ENCODE measurements around the gene LRP5.

The LRP5 gene

GRCh38 chr11:68401856-68402255 lies 89.5 kb downstream of the LRP5 start:
- Histone ChIP-seq H3K9me3 (ENCODE audit: control insufficient read depth, low read length) (no peaks in the 10 kb centered on the region), H3K27ac (ENCODE audit: insufficient read depth, low read length, poor library complexity, severe bottlenecking) (no peak overlapping the region), H3K4me1 (ENCODE audit: control insufficient read depth, insufficient read depth, low read length, poor library complexity, severe bottlenecking) (no peaks in the 10 kb centered on the region), H3K4me3 (ENCODE audit: insufficient read depth, low read depth, low read length, poor library complexity, severe bottlenecking) (no peak overlapping the region), H3K36me3 (ENCODE audit: control insufficient read depth, insufficient read depth, low read length) (no peaks in the 10 kb centered on the region), H3K27me3 (replicated peaks; ENCODE audit: control insufficient read depth, insufficient read depth, low read length, poor library complexity, severe bottlenecking) (no peaks in the 10 kb centered on the region)
- DNase-seq, result no peak

- Histone ChIP-seq H3K36me3 (ENCODE audit: control insufficient read depth, insufficient read depth, low read length) (no peaks in the 10 kb centered on the region), H3K4me1 (ENCODE audit: control insufficient read depth, insufficient read depth, low read length, poor library complexity, severe bottlenecking) (no peaks in the 10 kb centered on the region), H3K9me3 (ENCODE audit: control insufficient read depth, low read length) (no peaks in the 10 kb centered on the region), H3K4me3 (ENCODE audit: insufficient read depth, low read depth, low read length, poor library complexity, severe bottlenecking) (no peak overlapping the region), H3K27ac (ENCODE audit: insufficient read depth, low read length, poor library complexity, severe bottlenecking) (no peak overlapping the region), H3K27me3 (replicated peaks; ENCODE audit: control insufficient read depth, insufficient read depth, low read length, poor library complexity, severe bottlenecking) (no peaks in the 10 kb centered on the region)
- no peak for DNase-seq
These were observed 90.1 kb downstream of the LRP5 start for GRCh38 chr11:68402355-68403031.

- Histone ChIP-seq H3K27ac (ENCODE audit: insufficient read depth, low read length, poor library complexity, severe bottlenecking) (no peak overlapping the region), H3K27me3 (replicated peaks; ENCODE audit: control insufficient read depth, insufficient read depth, low read length, poor library complexity, severe bottlenecking) (no peaks in the 10 kb centered on the region), H3K4me1 (ENCODE audit: control insufficient read depth, insufficient read depth, low read length, poor library complexity, severe bottlenecking) (no peaks in the 10 kb centered on the region), H3K36me3 (ENCODE audit: control insufficient read depth, insufficient read depth, low read length) (no peaks in the 10 kb centered on the region), H3K9me3 (ENCODE audit: control insufficient read depth, low read length) (no peaks in the 10 kb centered on the region), H3K4me3 (ENCODE audit: insufficient read depth, low read depth, low read length, poor library complexity, severe bottlenecking) (no peak overlapping the region)
- DNase-seq, result no peak
These were observed 91.0 kb downstream of the LRP5 start for GRCh38 chr11:68403424-68403823.

GRCh38 chr11:68403831-68404230 lies 91.4 kb downstream of the LRP5 start:
- H3K4me3 ChIP-seq (ENCODE audit: insufficient read depth, low read depth, low read length, poor library complexity, severe bottlenecking), result no peak overlapping the region
- H3K9me3 ChIP-seq (ENCODE audit: control insufficient read depth, low read length), result no peaks in the 10 kb centered on the region
- no peaks in the 10 kb centered on the region for H3K36me3 ChIP-seq (ENCODE audit: control insufficient read depth, insufficient read depth, low read length)
- no peak for DNase-seq
- H3K4me1 ChIP-seq (ENCODE audit: control insufficient read depth, insufficient read depth, low read length, poor library complexity, severe bottlenecking), result no peaks in the 10 kb centered on the region
- H3K27me3 ChIP-seq (replicated peaks; ENCODE audit: control insufficient read depth, insufficient read depth, low read length, poor library complexity, severe bottlenecking), result no peaks in the 10 kb centered on the region
- no peak overlapping the region for H3K27ac ChIP-seq (ENCODE audit: insufficient read depth, low read length, poor library complexity, severe bottlenecking)

- no peak overlapping the region for H3K27ac ChIP-seq (ENCODE audit: insufficient read depth, low read length, poor library complexity, severe bottlenecking)
- H3K9me3 ChIP-seq (ENCODE audit: control insufficient read depth, low read length), result no peaks in the 10 kb centered on the region
- no peaks in the 10 kb centered on the region for H3K4me1 ChIP-seq (ENCODE audit: control insufficient read depth, insufficient read depth, low read length, poor library complexity, severe bottlenecking)
- H3K4me3 ChIP-seq (ENCODE audit: insufficient read depth, low read depth, low read length, poor library complexity, severe bottlenecking), result no peak overlapping the region
- H3K27me3 ChIP-seq (replicated peaks; ENCODE audit: control insufficient read depth, insufficient read depth, low read length, poor library complexity, severe bottlenecking), result no peaks in the 10 kb centered on the region
- DNase-seq, result no peak
- H3K36me3 ChIP-seq (ENCODE audit: control insufficient read depth, insufficient read depth, low read length), result no peaks in the 10 kb centered on the region
These were observed 94.2 kb downstream of the LRP5 start for GRCh38 chr11:68406324-68407313.

- H3K4me3 ChIP-seq (ENCODE audit: insufficient read depth, low read depth, low read length, poor library complexity, severe bottlenecking), result no peak overlapping the region
- H3K9me3 ChIP-seq (ENCODE audit: control insufficient read depth, low read length), result no peaks in the 10 kb centered on the region
- H3K4me1 ChIP-seq (ENCODE audit: control insufficient read depth, insufficient read depth, low read length, poor library complexity, severe bottlenecking), result no peaks in the 10 kb centered on the region
- H3K27ac ChIP-seq (ENCODE audit: insufficient read depth, low read length, poor library complexity, severe bottlenecking), result no peak overlapping the region
- no peaks in the 10 kb centered on the region for H3K27me3 ChIP-seq (replicated peaks; ENCODE audit: control insufficient read depth, insufficient read depth, low read length, poor library complexity, severe bottlenecking)
- no peak for DNase-seq
- H3K36me3 ChIP-seq (ENCODE audit: control insufficient read depth, insufficient read depth, low read length), result no peaks in the 10 kb centered on the region
These were observed 96.1 kb downstream of the LRP5 start for GRCh38 chr11:68408512-68408911.

GRCh38 chr11:68409748-68410344 lies 97.5 kb downstream of the LRP5 start:
- no peaks in the 10 kb centered on the region for H3K9me3 ChIP-seq (ENCODE audit: control insufficient read depth, low read length)
- H3K36me3 ChIP-seq (ENCODE audit: control insufficient read depth, insufficient read depth, low read length), result no peaks in the 10 kb centered on the region
- no peak overlapping the region for H3K4me3 ChIP-seq (ENCODE audit: insufficient read depth, low read depth, low read length, poor library complexity, severe bottlenecking)
- no peak for DNase-seq
- H3K27me3 ChIP-seq (replicated peaks; ENCODE audit: control insufficient read depth, insufficient read depth, low read length, poor library complexity, severe bottlenecking), result no peaks in the 10 kb centered on the region
- no peak overlapping the region for H3K27ac ChIP-seq (ENCODE audit: insufficient read depth, low read length, poor library complexity, severe bottlenecking)
- H3K4me1 ChIP-seq (ENCODE audit: control insufficient read depth, insufficient read depth, low read length, poor library complexity, severe bottlenecking), result no peaks in the 10 kb centered on the region

GRCh38 chr11:68411501-68411991 lies 99.2 kb downstream of the LRP5 start:
- Histone ChIP-seq H3K36me3 (ENCODE audit: control insufficient read depth, insufficient read depth, low read length) (no peaks in the 10 kb centered on the region), H3K9me3 (ENCODE audit: control insufficient read depth, low read length) (no peaks in the 10 kb centered on the region), H3K4me3 (ENCODE audit: insufficient read depth, low read depth, low read length, poor library complexity, severe bottlenecking) (no peak overlapping the region), H3K27ac (ENCODE audit: insufficient read depth, low read length, poor library complexity, severe bottlenecking) (no peak overlapping the region), H3K4me1 (ENCODE audit: control insufficient read depth, insufficient read depth, low read length, poor library complexity, severe bottlenecking) (no peaks in the 10 kb centered on the region), H3K27me3 (replicated peaks; ENCODE audit: control insufficient read depth, insufficient read depth, low read length, poor library complexity, severe bottlenecking) (no peaks in the 10 kb centered on the region)
- DNase-seq, result no peak

- Histone ChIP-seq H3K36me3 (ENCODE audit: control insufficient read depth, insufficient read depth, low read length) (no peaks in the 10 kb centered on the region), H3K27ac (ENCODE audit: insufficient read depth, low read length, poor library complexity, severe bottlenecking) (no peak overlapping the region), H3K4me1 (ENCODE audit: control insufficient read depth, insufficient read depth, low read length, poor library complexity, severe bottlenecking) (no peaks in the 10 kb centered on the region), H3K27me3 (replicated peaks; ENCODE audit: control insufficient read depth, insufficient read depth, low read length, poor library complexity, severe bottlenecking) (no peaks in the 10 kb centered on the region), H3K9me3 (ENCODE audit: control insufficient read depth, low read length) (no peaks in the 10 kb centered on the region), H3K4me3 (ENCODE audit: insufficient read depth, low read depth, low read length, poor library complexity, severe bottlenecking) (no peak overlapping the region)
- DNase-seq, result no peak
These were observed 100.4 kb downstream of the LRP5 start for GRCh38 chr11:68412593-68413475.

All from effector memory CD4-positive, alpha-beta T cell (primary cell).